Endothelial cell of umbilical vein (primary cell): ENCODE results near the gene C3orf70.

Source experiments
- EZH2 ChIP-seq: IDR thresholded peaks from 2 replicates; pipeline ENCODE4 v1.6.1; 2012; ENCODE audit warnings: borderline replicate concordance, low read depth, mild to moderate bottlenecking, moderate library complexity, low read length, inconsistent platforms; ENCODE audit not compliant: severe bottlenecking
- FOS ChIP-seq: IDR thresholded peaks from 2 replicates; pipeline ENCODE4 v1.6.1; 2011; ENCODE audit warnings: mild to moderate bottlenecking, low read length, moderate library complexity, borderline replicate concordance; ENCODE audit not compliant: insufficient read depth
- JUN ChIP-seq: IDR thresholded peaks from 2 replicates; pipeline ENCODE4 v1.6.1; 2011; ENCODE audit warnings: borderline replicate concordance, low read depth; ENCODE audit not compliant: insufficient read length, insufficient read depth
- POLR2A ChIP-seq: IDR thresholded peaks from 2 replicates; pipeline ENCODE4 v1.6.1; 2012; ENCODE audit warnings: low read depth, mild to moderate bottlenecking, control low read depth, low read length
- POLR2AphosphoS5 ChIP-seq: IDR thresholded peaks from 2 replicates; pipeline ENCODE4 v1.6.1; 2012; ENCODE audit warnings: low read depth, mild to moderate bottlenecking, control low read depth, low read length, moderate library complexity; ENCODE audit not compliant: insufficient read depth
- TF ChIP-seq, protein P1 (sequence below), 2 donors: IDR thresholded peaks; 1 replicate in 1 of 2; 2 replicates in 1 of 2; pipeline ENCODE4 v1.5.1; 2011; ENCODE audit warnings: low read length in 2 of 2, mild to moderate bottlenecking in 2 of 2, moderate library complexity in 2 of 2, control low read depth in 1 of 2, inconsistent platforms in 1 of 2, low read depth in 1 of 2; ENCODE audit not compliant: insufficient read depth in 1 of 2; ENCODE audit errors: extremely low read depth in 1 of 2
- TF ChIP-seq, protein P2 (sequence below): IDR thresholded peaks from 2 replicates; pipeline ENCODE4 v1.6.1; 2011; ENCODE audit not compliant: insufficient read depth, insufficient read length

DNA sequence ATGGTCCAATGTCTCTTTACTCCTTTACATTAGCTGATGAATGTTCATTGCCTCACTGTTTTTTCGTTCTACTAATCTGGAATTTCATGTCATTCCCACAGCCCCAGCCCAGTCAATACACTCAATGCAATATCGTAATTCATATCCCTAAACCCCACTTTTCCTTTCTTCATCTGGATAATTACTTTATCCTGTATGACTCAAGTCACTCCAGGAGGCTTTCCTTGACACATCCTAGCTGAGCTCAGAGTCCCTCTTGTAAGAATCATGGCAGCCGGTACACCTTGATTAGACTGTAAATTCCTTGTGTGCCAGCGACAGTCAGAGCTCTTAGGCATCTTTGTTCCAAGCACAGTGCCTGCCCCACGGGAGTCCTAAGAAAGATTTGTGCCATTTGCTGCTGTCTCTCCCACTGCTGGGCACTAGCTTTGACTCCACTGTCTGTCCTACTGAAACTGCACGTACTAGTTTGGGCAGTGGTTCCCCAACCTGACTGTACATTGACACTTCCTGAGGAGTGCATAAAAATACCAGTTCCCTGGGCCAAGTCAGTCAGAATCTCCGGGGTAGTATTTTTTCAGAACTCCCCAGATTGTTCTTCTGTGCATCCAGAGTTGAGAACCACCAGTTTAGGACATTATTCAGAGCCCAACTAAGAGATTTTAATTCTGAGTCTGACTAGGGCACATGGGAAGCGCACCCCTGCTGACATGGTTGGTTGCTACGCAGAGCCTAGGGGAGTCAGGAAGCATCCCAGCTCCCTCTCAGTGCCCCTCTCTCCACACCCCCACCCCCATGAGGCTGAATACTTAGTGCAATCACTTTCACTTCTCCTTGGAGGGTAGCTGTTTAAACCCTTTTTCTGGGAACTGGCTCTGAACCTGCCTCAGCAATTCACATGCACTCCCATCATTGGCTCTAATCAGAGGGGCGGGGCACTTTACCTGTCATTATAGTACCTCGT is 19.5 kb upstream of the C3orf70 start:
- TF ChIP-seq, protein P1, sequence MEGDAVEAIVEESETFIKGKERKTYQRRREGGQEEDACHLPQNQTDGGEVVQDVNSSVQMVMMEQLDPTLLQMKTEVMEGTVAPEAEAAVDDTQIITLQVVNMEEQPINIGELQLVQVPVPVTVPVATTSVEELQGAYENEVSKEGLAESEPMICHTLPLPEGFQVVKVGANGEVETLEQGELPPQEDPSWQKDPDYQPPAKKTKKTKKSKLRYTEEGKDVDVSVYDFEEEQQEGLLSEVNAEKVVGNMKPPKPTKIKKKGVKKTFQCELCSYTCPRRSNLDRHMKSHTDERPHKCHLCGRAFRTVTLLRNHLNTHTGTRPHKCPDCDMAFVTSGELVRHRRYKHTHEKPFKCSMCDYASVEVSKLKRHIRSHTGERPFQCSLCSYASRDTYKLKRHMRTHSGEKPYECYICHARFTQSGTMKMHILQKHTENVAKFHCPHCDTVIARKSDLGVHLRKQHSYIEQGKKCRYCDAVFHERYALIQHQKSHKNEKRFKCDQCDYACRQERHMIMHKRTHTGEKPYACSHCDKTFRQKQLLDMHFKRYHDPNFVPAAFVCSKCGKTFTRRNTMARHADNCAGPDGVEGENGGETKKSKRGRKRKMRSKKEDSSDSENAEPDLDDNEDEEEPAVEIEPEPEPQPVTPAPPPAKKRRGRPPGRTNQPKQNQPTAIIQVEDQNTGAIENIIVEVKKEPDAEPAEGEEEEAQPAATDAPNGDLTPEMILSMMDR (IDR thresholded peaks at IDR 0.05; ENCODE audit: extremely low read depth in 1 of 2, insufficient read depth in 1 of 2, low read depth in 1 of 2, low read length in 2 of 2): no peak
- TF ChIP-seq POLR2A: no peak
- no peak for TF ChIP-seq POLR2AphosphoS5
- no peak for TF ChIP-seq EZH2
- no peak for TF ChIP-seq JUN
- no peak for TF ChIP-seq FOS
- TF ChIP-seq, protein P2, sequence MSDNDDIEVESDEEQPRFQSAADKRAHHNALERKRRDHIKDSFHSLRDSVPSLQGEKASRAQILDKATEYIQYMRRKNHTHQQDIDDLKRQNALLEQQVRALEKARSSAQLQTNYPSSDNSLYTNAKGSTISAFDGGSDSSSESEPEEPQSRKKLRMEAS: no peak
